Fibroblast of lung (primary cell): Measurements from ENCODE around the gene RPS6KA2.

Experiments
- EZH2 ChIP-seq: IDR thresholded peaks from 2 replicates; pipeline ENCODE4 v1.5.1; 2012; ENCODE audit warnings: low read length, control low read depth, mild to moderate bottlenecking; ENCODE audit errors: missing control alignments
- TF ChIP-seq, protein P1 (sequence below), 2 donors: IDR thresholded peaks in 1 of 2; conservative IDR thresholded peaks in 1 of 2; 1 replicate in 1 of 2; 2 replicates in 1 of 2; pipeline ENCODE4 v1.5.1; 2011 to 2012; ENCODE audit warnings: low read length in 2 of 2, control low read depth in 1 of 2, inconsistent platforms in 1 of 2, low read depth in 1 of 2, mild to moderate bottlenecking in 1 of 2

GRCh38 chr6:166604328-166604727 is 22.7 kb downstream of the RPS6KA2 start:
- TF ChIP-seq, protein P1, sequence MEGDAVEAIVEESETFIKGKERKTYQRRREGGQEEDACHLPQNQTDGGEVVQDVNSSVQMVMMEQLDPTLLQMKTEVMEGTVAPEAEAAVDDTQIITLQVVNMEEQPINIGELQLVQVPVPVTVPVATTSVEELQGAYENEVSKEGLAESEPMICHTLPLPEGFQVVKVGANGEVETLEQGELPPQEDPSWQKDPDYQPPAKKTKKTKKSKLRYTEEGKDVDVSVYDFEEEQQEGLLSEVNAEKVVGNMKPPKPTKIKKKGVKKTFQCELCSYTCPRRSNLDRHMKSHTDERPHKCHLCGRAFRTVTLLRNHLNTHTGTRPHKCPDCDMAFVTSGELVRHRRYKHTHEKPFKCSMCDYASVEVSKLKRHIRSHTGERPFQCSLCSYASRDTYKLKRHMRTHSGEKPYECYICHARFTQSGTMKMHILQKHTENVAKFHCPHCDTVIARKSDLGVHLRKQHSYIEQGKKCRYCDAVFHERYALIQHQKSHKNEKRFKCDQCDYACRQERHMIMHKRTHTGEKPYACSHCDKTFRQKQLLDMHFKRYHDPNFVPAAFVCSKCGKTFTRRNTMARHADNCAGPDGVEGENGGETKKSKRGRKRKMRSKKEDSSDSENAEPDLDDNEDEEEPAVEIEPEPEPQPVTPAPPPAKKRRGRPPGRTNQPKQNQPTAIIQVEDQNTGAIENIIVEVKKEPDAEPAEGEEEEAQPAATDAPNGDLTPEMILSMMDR (conservative IDR thresholded peaks at IDR 0.05 in 1 of 2, IDR thresholded peaks at IDR 0.05 in 1 of 2; ENCODE audit: low read depth in 1 of 2, low read length in 2 of 2), result no peak
- TF ChIP-seq EZH2, result no peak
